HG02610 (cell line): ENCODE data around the gene ALPP.
"Not testable (repeated sequence)": the region's sequence is repeated elsewhere in the genome, so short reads cannot be mapped to it uniquely, and the experiment has no call there.

Experiments
- ATAC-seq: cut with Tn5 transposase; IDR thresholded peaks from one replicate; pipeline ENCODE4 v1.9.1; 2021; ENCODE audit warnings: mild to moderate bottlenecking, moderate library complexity; ENCODE audit not compliant: unreplicated experiment

The ALPP gene

DNA sequence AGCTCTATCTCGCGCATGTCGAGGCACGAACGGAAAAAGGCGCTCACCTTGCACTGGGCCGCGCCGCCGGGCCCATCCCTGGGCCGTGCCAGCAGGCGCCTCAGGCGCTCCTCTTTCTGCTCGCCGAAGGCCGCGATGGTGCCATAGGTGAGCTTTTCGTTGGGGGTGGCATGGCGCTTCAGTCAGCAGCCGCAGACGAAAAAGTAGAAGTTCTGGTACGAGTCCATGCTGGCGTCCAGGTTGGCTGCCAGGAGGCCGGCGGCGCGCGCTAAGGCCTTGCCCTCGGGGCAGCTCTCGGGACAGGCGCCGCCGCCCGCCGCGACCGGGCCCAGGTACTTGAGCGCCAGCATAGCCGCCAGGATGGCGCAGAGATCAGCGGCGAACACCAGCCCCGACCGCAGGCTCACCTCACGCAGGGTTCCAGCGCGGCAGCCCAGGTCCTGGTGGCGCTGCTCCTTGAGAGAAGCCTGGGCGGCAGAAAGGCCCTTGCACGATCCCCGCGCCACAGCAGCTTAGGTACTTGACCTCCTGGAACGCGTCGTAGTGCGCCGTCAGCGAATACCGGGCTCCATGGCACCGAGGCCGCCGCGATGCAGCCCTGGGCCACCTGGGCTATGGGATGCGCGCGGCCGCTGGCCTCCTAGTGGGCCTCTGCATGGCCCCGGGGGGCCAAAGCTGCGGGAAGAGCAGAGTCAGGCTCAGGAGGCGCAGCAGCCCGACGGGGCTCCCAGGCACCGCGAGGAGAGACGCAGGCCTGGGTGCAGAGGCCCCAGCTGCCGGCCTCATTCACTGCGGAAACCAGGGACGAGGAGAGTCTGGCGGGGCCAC, 40.9 kb downstream of the ALPP start:
- no peak for ATAC-seq

DNA sequence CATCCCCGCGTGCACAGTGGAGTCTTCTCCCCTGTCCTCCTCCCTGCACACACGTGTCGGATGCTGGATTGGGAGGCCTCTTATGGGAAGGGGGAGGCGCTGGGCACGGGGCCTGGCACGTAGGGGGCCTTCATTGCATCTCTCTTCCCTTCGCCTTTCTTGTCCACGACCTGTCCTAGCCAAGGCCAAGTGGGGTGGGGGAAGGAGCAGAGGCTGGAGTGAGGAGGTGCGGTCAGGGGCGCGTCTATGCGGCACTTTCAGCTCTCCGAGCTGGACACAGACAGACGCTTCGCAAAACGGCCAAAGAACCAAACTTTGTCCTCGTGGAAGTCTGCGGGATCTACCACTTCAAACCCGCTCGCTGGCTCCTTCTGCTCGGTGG, 41.5 kb downstream of the ALPP start:
- no peak for ATAC-seq

DNA sequence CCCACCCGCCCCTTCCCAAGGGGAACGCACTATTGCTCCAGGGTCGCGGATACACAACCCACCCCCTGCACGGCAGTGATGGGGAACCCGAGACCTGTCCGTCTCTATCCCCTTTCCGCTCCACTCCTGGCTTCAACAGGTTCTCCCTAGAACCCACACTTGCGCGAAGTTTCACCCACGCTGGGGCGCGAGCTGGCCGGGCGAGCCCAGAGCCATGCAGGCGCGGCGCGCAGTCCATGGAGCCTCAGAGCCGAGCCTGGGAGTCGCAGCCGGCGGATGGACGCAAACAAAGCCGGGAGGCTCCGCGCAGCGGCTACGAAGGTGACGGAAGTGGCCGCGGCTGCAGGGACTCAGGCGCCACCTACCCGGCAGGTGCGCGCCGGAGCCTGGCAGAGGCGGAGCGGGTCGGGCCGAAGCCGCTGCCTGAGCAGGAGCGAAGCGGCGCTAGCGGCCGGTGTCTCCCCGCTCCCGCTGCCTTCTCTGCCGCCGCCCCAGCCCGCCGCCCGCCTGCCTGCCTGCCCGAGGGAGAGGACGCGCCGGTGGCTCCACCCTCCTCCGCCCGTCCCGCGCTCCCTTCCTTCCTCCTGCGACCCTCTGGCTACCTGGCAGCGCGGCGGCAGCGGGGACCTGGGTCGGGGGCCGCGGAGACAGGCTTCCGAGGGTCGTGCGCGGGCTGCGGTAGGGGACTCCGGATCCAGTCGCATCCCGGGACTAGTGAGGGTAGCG, 42.1 kb downstream of the ALPP start:
- no peak for ATAC-seq

DNA sequence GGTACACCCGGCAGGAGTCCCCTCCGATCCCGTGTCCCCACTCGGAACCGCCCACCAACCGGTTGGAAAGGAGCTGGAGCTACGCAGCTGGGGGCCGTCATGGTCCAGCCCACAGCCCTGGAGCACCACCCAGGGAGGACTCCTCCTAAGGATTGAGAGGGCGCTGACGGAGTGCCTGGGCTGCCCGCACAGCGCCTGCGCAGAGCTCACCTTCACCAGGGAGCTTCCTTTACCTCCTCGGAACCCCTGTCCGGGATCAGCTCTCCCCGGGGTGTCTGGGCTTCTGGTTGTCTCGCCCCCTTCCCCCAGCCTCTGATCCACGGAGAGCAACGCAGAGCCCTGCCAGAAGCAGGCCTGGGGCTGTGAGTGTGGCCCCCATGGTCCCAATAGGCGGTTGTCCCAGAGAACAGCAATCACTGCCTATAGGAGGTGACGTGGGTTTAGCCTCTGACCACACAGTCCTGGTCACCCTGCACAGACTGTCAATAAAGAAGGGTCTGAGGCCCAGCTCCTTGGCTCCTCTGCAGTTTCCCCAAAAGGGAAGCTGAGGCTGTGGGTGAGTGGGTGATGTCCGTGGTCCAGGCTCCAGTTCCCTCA, 42.7 kb downstream of the ALPP start:
- no peak for ATAC-seq

DNA sequence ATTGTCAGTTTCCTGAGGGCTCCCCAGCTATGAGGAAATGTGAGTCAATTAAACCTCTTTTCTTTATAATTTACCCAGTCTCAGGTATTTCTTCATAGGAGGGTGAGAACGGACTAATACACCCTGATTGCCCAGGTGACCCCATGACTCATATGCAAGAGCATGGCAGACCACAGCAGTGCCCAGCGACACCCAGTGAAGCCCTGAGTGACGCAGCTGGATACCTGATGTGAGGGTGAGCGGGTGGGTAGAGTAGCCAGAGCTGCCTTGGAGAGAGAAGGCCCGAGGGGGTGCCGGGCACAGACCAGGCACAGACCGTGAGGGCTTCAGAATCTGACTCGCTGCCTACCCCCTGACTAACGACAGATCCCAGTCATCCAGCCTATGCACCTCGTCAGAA, 43.5 kb downstream of the ALPP start:
- ATAC-seq = no peak

DNA sequence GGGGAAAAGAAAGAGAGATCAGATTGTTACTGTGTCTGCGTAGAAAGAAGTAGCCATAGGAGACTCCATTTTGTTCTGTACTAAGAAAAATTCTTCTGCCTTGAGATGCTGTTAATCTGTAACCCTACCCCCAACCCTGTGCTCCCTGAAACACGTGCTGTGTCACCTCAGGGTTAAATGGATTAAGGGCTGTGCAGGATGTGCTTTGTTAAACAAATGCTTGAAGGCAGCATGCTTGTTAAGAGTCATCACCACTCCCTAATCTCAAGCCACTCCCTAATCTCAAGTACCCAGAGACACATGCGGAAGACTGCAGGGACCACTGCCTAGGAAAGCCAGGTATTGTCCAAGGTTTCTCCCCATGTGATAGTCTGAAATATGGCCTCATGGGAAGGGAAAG, 44.4 kb downstream of the ALPP start:
- not testable (repeated sequence) for ATAC-seq

DNA sequence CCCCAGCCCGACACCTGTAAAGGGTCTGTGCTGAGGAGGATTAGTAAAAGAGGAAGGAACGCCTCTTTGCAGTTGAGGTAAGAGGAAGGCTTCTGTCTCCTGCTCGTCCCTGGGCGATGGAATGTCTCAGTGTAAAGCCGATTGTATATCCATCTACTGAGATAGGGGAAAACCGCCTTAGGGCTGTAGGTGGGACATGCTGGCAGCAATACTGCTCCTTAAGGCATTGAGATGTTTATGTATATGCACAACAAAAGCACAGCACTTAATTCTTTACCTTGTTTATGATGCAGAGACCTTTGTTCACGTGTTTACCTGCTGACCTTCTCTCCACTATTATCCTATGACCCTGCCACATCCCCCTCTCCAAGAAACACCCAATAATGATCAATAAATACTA, 44.9 kb downstream of the ALPP start:
- not testable (repeated sequence) for ATAC-seq

DNA sequence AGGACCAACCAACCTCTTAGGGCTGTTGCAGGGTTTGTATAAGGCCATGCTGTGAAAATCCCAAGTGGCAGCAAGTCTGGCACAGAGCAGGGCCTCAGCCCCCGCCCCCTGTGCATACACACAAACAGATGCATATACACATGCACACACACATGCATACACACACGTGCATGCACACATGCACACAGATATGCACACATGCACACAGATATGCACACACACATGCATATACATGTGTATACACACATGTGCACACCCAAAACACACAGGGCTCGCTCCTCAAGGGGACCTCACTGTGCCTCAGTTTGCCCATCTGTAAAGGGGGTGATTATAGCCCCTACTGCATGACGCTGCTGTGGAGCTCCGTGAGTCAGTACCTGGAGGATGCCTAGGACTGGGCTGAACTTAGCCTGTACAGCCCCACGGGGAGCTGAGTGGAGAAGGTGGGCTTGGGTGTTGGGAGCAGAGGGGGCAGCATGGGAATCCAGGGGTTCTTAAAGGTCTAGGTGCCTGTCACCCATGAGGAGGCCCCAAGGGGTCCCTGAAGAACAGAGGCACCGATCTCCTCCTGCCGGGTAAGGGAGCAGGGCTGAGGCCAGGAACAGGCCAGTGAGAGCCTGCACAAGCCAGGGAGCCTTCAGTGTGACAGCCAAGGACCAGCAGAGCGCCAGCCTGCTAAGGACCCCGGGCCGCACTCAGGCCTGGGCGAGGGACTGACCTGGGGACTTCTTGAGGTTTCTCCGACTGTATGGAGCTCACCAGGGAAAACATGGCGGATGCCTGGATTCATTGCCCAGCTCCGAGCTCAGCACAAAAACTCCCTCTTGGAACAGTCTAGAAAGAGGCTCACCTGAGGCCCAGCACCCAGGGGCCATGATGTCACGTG, 53.4 kb downstream of the ALPP start:
- ATAC-seq = no peak
